K562 (cell line): ENCODE data around the gene ZBTB9. TPM values are rescaled to one million over a fixed set of nuclear protein-coding genes. Genes with fewer than 3 reads are reported as not detected.

Experiments
- CHAMP1 ChIP-seq: fragments of 450-650 bp; IDR thresholded peaks from 2 replicates; pipeline ENCODE4 v1.6.1; 2016; ENCODE audit warnings: mild to moderate bottlenecking
- CHD4 ChIP-seq: fragments of 200-600 bp; sonication (generic); IDR thresholded peaks from 3 replicates; pipeline ENCODE4 v1.6.1; 2012; ENCODE audit warnings: low read depth, mild to moderate bottlenecking, mixed read lengths, low read length, inconsistent platforms; ENCODE audit not compliant: insufficient read depth, insufficient replicate concordance, poor library complexity, severe bottlenecking
- EP400 ChIP-seq: fragments of 450-650 bp; IDR thresholded peaks from 2 replicates; pipeline ENCODE4 v1.6.1; 2017; ENCODE audit warnings: antibody characterized with exemption, mild to moderate bottlenecking, moderate library complexity
- FOXP1 ChIP-seq: sonication (generic); formaldehyde crosslinking; IDR thresholded peaks from 2 replicates; pipeline ENCODE4 v1.8.0; 2022; ENCODE audit warnings: mild to moderate bottlenecking, missing genetic modification reagents
- HNRNPL ChIP-seq: fragments of 200-400 bp; formaldehyde crosslinking; IDR thresholded peaks from 2 replicates; pipeline ENCODE4 v1.6.1; 2017; ENCODE audit warnings: low read depth, mild to moderate bottlenecking, low read length
- JUN ChIP-seq, 2 experiments: sonication (generic) in 1 of 2; formaldehyde crosslinking in 1 of 2; IDR thresholded peaks; 2 replicates each; pipeline versions ENCODE4 v1.6.1 to v1.8.0; 2012 to 2022; ENCODE audit warnings: borderline replicate concordance in 2 of 2, mild to moderate bottlenecking in 2 of 2, improper control_type of control experiment in 1 of 2, low read depth in 1 of 2, low read length in 1 of 2, missing genetic modification reagents in 1 of 2
- MAX ChIP-seq: sonication (generic); formaldehyde crosslinking; IDR thresholded peaks from 2 replicates; pipeline ENCODE4 v1.9.0; 2022; ENCODE audit warnings: mild to moderate bottlenecking, missing genetic modification reagents
- MCM3 ChIP-seq: fragments of 450-650 bp; IDR thresholded peaks from 2 replicates; pipeline ENCODE4 v1.6.1; 2016
- MYBL2 ChIP-seq, 2 experiments: fragments of 450-650 bp in 1 of 2; sonication (generic) in 1 of 2; formaldehyde crosslinking in 1 of 2; IDR thresholded peaks; 2 replicates each; pipeline versions ENCODE4 v1.6.1 to v1.8.1; 2017 to 2022; ENCODE audit warnings: borderline replicate concordance in 1 of 2, inconsistent platforms in 1 of 2, low read depth in 1 of 2, mild to moderate bottlenecking in 1 of 2, missing genetic modification reagents in 1 of 2, moderate library complexity in 1 of 2
- NFIX ChIP-seq: fragments of 250-450 bp; sonication (Bioruptor Pico); IDR thresholded peaks from 2 replicates; pipeline ENCODE4 v1.4.0; 2020; ENCODE audit warnings: low read depth, mild to moderate bottlenecking, moderate library complexity
- NKRF ChIP-seq: fragments of 450-650 bp; IDR thresholded peaks from 2 replicates; pipeline ENCODE4 v1.6.1; 2016; ENCODE audit warnings: borderline replicate concordance
- NR4A1 ChIP-seq, 2 experiments: fragments of 250-450 bp in 1 of 2; fragments of 450-650 bp in 1 of 2; sonication (Bioruptor Pico) in 1 of 2; IDR thresholded peaks; 2 replicates each; pipeline versions ENCODE4 v1.4.0 to v1.6.1; 2016 to 2020; ENCODE audit warnings: mild to moderate bottlenecking in 2 of 2, missing compliant biosample characterization in 1 of 2, missing genetic modification characterization in 1 of 2, moderate library complexity in 1 of 2
- RBM14 ChIP-seq: fragments of 200-400 bp; formaldehyde crosslinking; IDR thresholded peaks from 2 replicates; pipeline ENCODE4 v1.6.1; 2018; ENCODE audit warnings: low read depth, mild to moderate bottlenecking, low read length, moderate library complexity, borderline replicate concordance; ENCODE audit not compliant: insufficient read depth
- RCOR1 ChIP-seq, 2 experiments: IDR thresholded peaks; 2 replicates each; pipeline ENCODE4 v1.6.1; 2012; ENCODE audit warnings: low read depth in 2 of 2, low read length in 2 of 2, borderline replicate concordance in 1 of 2, improper control_type of control experiment in 1 of 2
- RNF2 ChIP-seq: sonication (generic); IDR thresholded peaks from 2 replicates; pipeline ENCODE4 v1.6.1; 2016
- TARDBP ChIP-seq: fragments of 450-650 bp; IDR thresholded peaks from 2 replicates; pipeline ENCODE4 v1.6.1; 2016
- THRB ChIP-seq: fragments of 450-650 bp; formaldehyde crosslinking; conservative IDR thresholded peaks from 2 replicates; pipeline ENCODE4 v1.4.0; 2022; ENCODE audit warnings: mild to moderate bottlenecking, missing genetic modification characterization
- XRCC5 ChIP-seq: fragments of 200-400 bp; formaldehyde crosslinking; IDR thresholded peaks from 2 replicates; pipeline ENCODE4 v1.6.1; 2017; ENCODE audit warnings: low read depth, mild to moderate bottlenecking, low read length
- ZNF232 ChIP-seq: sonication (generic); formaldehyde crosslinking; IDR thresholded peaks from 2 replicates; pipeline ENCODE4 v1.8.0; 2022; ENCODE audit warnings: mild to moderate bottlenecking, missing genetic modification reagents
- ZNF586 ChIP-seq: fragments of 450-650 bp; formaldehyde crosslinking; conservative IDR thresholded peaks from 2 replicates; pipeline ENCODE4 v1.4.0; 2020; ENCODE audit warnings: mild to moderate bottlenecking, moderate library complexity
- polyA plus RNA-seq, 8 experiments: library from polyadenylated mRNA; depleted of rRNA in 4 of 8; stranded (reverse) in 5 of 8; unstranded in 3 of 8; fragments of >200 nt; fragmentation: Nextera tagmentation in 2 of 8; fragmentation: Illumina TruSeq in 1 of 8; extraction: Ambion mirVana in 2 of 8; extraction: Trizol in 1 of 8; gene quantifications; 2 replicates each; pipeline versions ENCODE4 v1.2.1 to v1.2.3, GENCODE V29; 2011 to 2014; ENCODE audit warnings: inconsistent platforms in 1 of 8, missing spikeins in 1 of 8
- total RNA-seq, 7 experiments: library from RNA; depleted of rRNA in 6 of 7; stranded (reverse); fragments of >200 nt in 6 of 7; fragmentation: Illumina TruSeq in 2 of 7; extraction: Trizol in 2 of 7; gene quantifications; 2 replicates each; pipeline versions ENCODE4 v1.2.1 to v1.2.3, GENCODE V29; 2011 to 2021; ENCODE audit warnings: low replicate concordance in 1 of 7

ZBTB9 gene
- total and polyA plus RNA-seq, 9 of the 15 experiments (the other 6 are each of a cell fraction or from before 2014, with no cell fraction given) = 1.9 to 19.5 (median 10.4) TPM

- TF ChIP-seq RCOR1 (IDR thresholded peaks at IDR 0.05; ENCODE audit: borderline replicate concordance in 1 of 2, low read depth in 2 of 2, low read length in 2 of 2) (peak; percentile 7 to 74; a peak in 3 of 4 replicates), MCM3 (no peak), EP400 (peak; percentile 98), NR4A1 (CRISPR knock-in tag; IDR thresholded peaks at IDR 0.05) (no peak), NR4A1 (tag; IDR thresholded peaks at IDR 0.05) (no peak; the same call in 1 of the 2 replicates), NKRF (peak; percentile 98), XRCC5 (peak; percentile 71; the same call in 1 of the 2 replicates), HNRNPL (no peak), ZNF232 (CRISPR knock-in tag) (peak; percentile 17; the same call in 1 of the 2 replicates), THRB (CRISPR knock-in tag) (no peak), CHD4 (no peak), RNF2 (peak; percentile 85), JUN (IDR thresholded peaks at IDR 0.05; ENCODE audit: borderline replicate concordance, low read depth, low read length) (peak; percentile 59; the same call in 1 of the 2 replicates), JUN (CRISPR knock-in tag; IDR thresholded peaks at IDR 0.05; ENCODE audit: borderline replicate concordance) (no peak), MAX (CRISPR knock-in tag) (peak; percentile 97), CHAMP1 (no peak), FOXP1 (CRISPR knock-in tag) (peak; percentile 25; the same call in 1 of the 2 replicates), ZNF586 (CRISPR knock-in tag) (no peak), TARDBP (no peak), RBM14 (no peak), MYBL2 (IDR thresholded peaks at IDR 0.05; ENCODE audit: low read depth) (no peak; the same call in 1 of the 2 replicates), MYBL2 (CRISPR knock-in tag; IDR thresholded peaks at IDR 0.05; ENCODE audit: borderline replicate concordance) (no peak), NFIX (CRISPR knock-in tag) (no peak)
Measured at GRCh38 chr6:33417903-33418689, 36.3 kb upstream of the ZBTB9 start, which contains the start of gene CUTA (continued).
